Glomerular visceral epithelial cell (primary cell): ENCODE results near the gene KCNAB1.

Source experiments
- DNase-seq: peaks from one replicate; pipeline ENCODE4 v3.0.0-alpha.2; 2016; ENCODE audit errors: extremely low spot score

Gene KCNAB1

DNA sequence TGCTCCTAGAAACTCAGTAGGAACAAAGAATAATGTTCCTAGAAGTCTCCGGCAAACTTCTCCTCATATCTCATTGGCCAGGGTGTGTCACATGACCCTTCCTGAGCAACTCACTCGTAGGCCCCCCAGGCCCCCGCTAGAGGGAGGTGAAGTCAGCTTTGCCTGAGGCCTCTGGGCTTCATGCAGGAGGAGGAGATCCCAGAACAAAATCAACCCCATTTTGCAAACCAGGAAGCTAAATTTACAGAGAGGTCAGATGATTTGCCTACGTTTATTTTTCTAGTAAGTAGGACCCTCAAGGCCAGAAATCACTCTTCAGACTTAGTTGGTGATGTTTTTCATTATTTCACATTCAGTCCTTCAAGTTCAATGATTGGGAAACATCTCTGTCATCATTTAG, 335.5 kb downstream of the KCNAB1 start:
- DNase-seq, result no peak

DNA sequence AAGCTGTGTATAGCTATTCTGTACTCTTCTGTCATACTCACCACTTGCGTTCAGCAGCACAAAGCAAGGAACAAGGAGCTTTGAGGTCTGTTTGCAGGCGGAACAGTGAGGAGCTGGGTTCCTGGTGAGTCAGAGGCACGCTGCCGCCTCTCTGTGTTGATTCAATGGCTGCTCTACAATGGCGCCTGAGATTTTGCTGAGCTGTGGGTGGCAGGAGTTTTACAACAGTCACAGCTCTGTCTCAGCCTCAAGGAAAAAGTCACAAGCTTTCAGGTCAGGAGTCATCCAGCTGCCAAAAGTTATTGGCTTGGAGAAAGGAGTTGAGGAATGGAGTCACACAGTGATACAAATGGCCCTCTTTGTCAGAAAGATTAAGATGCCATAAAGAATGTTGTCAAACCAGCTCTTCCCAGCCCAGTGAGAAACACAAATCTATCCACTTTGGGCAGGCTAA, 336.4 kb downstream of the KCNAB1 start:
- DNase-seq, result no peak

DNA sequence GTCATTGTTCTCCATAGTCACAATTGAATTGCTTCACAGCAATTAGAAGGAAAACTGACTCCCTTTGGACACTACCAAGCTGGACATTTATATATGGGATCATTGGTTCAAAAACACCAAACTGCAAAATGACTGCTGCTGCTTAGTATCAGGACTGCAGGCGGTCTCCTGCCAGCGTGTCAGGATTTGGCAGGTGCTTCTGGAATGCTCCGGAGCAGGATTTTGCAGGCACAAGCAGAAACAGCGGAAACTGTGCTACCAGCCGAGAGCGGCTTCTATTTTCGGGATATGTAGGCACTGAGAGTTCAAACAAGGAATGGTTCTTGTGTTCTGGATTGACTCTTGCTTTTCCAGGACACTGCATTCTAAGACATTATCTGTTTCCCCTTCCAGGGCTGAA, 339.1 kb downstream of the KCNAB1 start:
- DNase-seq, result no peak

GRCh38 chr3:156460206-156460611, 339.8 kb downstream of the KCNAB1 start:
- DNase-seq, result no peak

GRCh38 chr3:156461889-156462288, 341.5 kb downstream of the KCNAB1 start:
- no peak for DNase-seq

DNA sequence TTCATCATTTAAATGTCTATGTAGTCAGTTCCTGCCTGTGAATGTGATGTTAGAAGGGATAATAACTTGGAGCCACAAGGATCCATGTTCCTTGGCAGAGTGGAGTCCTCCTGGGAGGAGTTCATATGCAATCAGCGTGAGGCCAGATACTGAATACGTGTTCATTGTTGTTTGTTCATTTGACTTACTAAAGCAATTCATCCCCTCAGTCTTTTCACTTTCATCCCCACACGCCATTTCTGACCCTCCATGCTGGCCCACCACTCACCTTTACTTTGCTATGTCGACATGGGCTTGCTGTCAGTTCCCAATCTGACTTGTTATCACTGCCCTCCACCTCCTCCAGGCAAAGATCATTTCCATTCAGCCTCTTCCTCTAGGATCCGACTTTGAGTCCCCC, 342.7 kb downstream of the KCNAB1 start:
- DNase-seq, result no peak

DNA sequence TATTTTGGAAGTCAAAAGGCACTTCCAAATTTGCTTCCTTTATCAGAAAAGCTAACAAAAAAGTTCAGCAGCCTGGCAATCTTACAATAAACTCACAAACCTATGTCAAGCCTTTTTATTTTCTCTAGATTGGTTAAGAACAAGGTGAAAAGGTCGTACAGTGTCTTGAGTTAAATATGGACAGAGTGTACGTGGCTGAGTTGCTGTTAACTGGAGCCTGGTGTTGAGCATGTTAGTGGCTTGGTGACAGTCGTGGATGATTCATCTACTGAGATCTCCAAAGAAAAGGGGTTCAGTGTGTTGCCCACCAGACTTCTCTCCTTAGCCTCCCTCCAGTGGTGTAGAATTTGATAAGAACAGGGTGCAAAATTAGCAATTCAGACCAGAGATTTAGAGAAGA, 344.8 kb downstream of the KCNAB1 start:
- DNase-seq, result no peak

GRCh38 chr3:156469456-156469855, 349.1 kb downstream of the KCNAB1 start:
- DNase-seq, result no peak

GRCh38 chr3:156471431-156471830, 351.1 kb downstream of the KCNAB1 start:
- no peak for DNase-seq

- no peak for DNase-seq
Measured at GRCh38 chr3:156472150-156472549, 351.8 kb downstream of the KCNAB1 start.

GRCh38 chr3:156472684-156473083, 352.3 kb downstream of the KCNAB1 start:
- DNase-seq, result no peak

- no peak for DNase-seq
Measured at GRCh38 chr3:156473341-156473740, 353.0 kb downstream of the KCNAB1 start.

DNA sequence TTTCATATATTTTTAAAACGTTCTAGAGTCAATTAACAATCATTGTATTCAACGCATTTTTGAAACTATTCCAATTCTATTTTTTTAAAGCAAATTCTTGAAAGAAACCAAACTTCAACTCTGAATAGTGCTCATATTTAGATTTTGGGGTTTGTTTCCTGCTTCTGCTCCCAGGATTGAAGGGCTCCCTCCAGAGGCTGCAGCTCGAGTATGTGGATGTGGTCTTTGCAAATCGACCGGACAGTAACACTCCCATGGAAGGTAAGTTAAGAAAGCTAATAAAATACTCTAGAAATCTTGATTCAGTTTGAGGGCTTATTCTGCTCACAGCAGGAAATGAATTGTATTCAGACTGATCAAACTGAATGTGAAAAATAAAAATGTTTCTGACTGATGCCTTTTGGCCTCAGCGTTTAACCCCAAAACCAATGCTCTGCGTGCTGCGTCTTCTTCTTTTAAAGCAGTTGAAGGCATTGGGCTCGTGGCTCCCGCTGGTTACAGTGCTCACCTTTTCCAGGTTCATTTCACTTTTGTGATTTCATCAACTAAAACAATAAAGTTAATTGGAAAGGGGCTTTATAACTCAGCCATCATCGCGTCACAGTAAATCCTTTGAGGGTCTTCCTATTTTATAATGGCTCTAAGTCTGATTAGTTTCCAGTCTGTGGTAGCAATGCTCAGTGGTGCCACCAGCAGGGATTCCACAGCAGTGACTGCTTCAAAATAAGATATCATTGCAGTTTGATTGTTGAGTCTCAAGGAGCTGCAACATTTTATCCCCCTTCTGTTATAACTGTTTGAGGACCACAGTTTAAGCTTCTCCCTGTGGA, 354.4 kb downstream of the KCNAB1 start:
- no peak for DNase-seq

DNA sequence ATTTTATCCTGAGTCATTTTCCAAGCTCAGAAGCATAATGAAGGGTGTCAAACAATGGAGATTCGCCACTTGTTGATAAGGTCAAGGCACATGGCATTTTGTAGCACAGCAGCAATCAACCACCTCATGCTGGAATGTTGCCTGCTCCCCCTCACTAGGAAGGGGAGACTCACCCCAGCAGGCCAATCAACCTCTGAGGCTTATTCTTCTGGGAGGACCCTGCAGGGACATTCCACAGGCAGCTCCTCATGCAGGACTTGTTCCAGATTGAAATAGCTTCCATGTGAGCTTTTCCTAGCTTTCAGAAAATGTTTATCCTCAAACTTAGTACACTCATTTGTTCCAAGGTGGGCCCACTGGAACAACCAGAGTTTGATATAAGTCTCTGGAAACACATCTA, 356.9 kb downstream of the KCNAB1 start:
- DNase-seq, result no peak

GRCh38 chr3:156478891-156479290, 358.5 kb downstream of the KCNAB1 start:
- no peak for DNase-seq

DNA sequence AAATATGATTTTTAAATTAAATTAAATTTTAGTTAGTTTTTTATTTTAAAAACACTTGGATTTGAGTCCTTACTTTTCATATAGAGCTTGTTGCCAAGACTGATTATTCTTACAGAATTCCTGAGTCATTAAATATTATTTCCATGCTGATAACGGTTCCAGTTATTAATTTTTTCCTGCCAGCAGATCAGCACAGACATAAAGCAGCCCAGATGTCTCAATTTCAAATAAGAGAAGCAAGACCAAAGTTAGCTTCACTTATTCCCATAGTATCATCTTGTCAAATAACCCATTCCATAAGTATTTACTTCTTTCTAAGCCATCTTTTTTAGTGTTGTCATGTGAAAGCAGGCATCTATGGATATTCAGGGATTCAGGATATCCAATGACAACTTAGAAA, 359.2 kb downstream of the KCNAB1 start:
- DNase-seq, result no peak

DNA sequence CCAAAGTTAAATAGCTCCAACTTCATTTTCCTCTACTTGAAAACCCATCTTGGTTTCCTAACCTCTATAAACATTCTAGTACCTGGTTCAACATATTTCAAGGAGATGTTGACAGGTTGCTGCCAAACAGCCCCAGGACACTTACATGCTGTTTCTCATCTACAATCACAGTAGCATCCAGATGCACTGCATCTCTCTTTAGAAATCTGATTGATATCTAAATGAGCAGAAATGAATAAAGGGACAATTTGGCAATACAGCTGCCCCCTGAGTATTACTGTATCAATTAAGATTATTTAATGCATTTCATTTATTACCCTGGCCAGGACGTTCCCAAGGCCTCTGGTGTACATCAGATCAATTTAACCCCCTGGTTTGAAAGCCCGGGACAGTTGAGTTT, 360.6 kb downstream of the KCNAB1 start:
- DNase-seq, result no peak

GRCh38 chr3:156483002-156483401, 362.6 kb downstream of the KCNAB1 start:
- DNase-seq, result no peak

DNA sequence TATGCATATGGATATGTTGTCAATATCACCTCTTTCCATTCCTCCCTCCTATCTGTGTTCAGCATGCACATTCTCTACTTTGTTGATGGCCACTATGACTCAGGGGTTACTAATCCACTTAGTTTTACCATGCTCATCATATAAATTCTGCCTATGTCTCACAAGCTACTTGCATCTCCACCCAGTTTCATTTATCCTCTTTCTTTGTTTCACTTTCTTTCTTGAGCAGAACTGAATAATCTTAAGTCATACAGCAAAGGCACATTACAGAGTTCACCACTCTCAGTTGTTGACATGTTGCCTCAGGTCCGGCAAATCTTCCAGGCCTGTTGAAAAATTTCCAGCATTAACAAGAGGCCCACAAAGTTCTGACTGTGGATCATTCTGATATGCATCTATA, 363.0 kb downstream of the KCNAB1 start:
- peak; percentile 62 for DNase-seq

DNA sequence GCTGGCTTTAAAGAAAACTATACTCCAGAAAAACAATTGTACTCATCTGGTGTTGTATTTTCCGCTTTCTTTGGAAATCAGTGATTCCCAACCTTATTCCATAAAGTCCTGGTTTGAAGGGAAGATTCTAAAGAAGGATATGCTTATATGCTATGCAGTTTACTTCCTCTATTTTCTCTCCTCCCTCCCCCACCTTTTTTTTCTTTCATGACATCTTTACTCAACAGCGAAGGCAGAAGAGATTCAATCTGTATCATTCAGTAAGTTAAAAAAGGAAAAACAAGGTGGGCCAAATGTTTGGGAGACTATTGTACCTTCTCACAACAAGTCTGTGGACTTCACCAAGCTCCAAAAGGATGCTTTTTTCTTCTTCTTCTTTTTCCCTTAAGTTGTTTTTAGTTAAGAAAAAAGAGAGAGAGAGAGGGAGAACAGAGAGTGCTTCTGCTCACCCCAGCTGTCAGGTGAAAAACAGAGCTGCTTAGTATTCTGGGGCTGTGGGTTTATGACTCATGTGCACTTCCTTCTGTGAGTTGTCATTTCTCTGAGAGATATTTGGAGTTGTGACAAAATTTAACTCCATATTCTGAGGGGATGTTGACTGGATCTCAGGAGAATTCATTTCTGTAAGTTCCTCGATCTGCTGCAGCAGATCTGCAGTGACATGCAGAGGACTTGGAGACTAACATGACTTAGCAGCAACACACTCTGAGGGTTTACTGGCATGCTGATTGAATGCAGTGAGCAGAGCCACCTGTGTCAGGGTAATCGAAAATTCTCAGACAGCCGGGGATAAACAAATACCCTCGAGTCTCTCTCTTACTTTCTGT, 363.8 kb downstream of the KCNAB1 start:
- DNase-seq, result peak; percentile 54

DNA sequence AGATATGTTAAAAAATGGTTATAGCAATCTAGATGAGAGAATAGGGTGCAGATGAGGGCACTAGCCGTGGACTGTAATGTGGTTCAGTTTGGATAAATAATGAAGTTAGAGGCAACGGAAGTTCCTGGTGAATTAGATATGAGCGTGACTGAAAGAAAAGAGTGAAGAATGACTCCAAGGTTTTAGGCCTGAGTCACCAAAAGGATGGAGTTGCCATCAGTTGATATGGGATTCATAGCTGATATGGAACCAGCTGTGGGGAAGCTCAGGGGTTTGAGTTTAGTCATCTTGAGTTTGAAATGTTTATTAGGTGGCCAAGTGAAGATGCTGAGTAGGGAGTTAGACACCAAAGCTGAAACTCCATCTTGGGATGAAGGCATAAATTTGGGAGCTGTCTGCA, 368.4 kb downstream of the KCNAB1 start:
- no peak for DNase-seq

DNA sequence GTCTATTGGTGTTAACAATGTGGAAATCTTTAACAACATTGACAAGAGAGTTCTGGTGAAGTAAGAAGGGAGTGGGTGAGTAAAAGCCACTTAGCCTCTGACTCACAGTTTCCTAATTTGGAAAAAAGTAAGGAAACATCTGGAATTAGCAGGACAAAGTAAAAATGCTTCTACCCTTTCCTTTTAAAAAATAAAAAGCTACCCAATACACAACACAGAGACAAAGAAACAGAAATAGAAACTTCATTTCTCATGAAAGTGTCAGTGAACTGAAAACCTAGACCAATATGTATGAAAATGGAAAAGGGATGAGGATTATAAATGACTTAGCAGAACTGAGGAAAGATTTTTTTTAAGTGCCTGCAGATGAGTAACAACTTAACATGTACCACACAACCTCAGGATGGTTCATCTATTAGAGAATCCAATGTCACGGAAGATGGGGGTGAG, 369.1 kb downstream of the KCNAB1 start:
- no peak for DNase-seq

- DNase-seq, result no peak
Measured at GRCh38 chr3:156491192-156491591, 370.8 kb downstream of the KCNAB1 start.
